Mucosa of gallbladder (tissue), 1 donor: ENCODE results near the gene PHEX. TPM values are rescaled to one million over a fixed set of nuclear protein-coding genes. Genes with fewer than 3 reads are reported as not detected.

Experiments used
- DNase-seq: peaks from one replicate; pipeline ENCODE4 v3.0.0-alpha.2; 2020; ENCODE audit warnings: low spot score
- total RNA-seq: library from RNA; stranded (reverse); gene quantifications from one replicate; pipeline ENCODE4 v1.2.1, GENCODE V29; 2021
- donor health status: DM: no; HTN: no; CAD: no.

PHEX gene
- total RNA-seq, 1 donor from 2014 or later = 1.1 TPM

DNA sequence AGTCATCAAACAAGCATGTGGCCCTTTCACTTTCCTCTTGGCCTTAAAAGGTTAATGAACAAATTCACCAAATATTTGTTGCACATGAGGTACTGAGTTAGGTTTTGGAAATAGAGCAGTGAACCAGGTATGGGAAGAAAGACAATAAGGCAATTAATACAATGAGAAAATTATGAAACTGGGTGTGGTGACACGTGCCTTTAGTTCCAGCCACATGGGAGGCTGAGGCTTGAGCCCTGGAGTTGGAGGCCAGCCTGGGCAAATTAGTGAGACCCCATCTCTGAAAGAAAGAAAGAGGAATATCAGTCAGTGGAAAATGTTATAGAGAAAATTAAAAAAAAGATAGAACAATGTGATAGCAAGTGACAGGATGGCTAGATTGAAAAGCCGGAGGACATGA, 8.1 kb downstream of the PHEX start:
- DNase-seq = no peak

DNA sequence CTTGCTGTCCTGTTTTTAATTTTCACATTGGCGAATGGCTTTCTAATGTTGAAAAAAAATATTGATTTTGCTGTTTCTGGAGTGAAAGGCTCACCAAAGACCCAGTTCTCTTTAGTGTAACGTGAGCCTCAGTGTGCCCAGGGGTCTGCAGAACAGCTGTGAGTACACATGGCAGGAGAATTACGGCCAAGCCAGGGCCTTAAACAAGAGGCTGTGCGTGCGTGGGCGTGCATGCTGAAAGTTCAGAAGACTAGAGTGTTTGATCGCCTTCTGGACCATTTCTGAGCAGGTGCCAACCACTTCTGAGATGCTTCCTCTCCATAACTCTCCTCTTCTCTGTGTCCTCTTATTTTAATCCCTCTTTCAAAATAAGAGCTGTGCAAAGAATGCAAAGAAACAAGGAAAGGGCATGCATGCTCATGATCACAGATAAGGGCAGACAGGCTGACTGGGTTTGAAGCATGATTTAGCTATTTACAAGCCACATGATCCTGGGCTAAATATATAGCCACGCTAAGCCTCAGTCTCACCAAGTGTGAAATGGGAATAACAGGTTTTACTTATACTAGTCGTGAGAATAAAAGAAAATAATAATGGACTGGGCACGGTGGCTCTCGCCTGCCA, 9.9 kb downstream of the PHEX start:
- DNase-seq = no peak

DNA sequence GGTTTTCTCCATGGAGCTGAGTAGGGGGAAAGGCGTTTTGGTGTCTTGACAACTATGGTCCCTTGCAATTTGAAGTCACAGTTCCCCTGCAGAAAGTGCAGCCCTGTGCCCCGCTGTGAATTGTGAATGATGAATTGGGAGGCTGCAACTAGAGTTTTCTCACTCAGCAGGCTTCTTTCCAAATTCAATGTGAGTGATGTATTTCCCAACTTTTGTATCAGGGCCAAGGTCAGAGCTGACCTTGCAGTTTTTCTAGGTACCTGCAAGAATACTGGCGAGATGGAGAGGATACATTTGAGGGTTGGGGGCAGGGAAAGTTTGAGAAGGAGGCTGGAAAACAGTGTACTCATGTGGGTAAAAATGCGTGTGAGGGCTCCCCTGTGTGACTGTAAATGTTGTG, 11.7 kb downstream of the PHEX start:
- no peak for DNase-seq

DNA sequence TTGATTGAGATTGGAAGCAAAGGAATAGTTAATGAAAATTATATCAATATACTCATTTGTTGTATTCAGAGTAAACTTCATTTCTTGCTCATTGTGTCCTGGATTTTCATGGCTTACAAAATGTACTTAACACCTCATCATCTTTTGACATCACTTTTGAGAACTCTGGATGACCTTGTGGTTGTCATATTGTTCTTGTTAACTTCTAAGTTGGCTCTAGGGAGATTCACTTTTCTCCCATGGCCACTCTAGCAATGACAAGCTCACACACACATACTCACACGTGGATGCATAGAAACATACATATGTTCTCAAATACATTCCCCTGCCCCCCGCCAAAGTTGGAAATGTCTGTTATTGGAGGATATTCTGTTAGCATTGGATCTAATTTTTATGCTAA, 15.3 kb downstream of the PHEX start:
- DNase-seq = no peak

DNA sequence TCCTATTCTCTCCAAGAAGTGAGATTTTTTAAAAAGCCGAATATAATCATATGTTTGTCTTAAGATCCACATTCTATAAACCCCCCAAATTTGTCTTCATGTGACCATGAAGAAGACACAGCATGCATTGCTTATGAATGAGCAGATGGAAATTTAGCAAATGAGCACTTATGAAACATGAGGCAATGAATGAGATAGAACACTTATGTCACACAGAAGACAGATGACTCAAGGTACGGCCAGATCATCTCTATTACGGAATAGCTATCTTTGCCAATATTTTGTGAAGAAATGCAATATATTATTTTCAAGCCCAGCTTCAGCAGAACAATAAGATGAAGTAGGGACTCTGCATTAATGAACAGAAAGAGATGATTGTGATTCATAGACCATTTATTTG, 21.4 kb downstream of the PHEX start:
- no peak for DNase-seq

DNA sequence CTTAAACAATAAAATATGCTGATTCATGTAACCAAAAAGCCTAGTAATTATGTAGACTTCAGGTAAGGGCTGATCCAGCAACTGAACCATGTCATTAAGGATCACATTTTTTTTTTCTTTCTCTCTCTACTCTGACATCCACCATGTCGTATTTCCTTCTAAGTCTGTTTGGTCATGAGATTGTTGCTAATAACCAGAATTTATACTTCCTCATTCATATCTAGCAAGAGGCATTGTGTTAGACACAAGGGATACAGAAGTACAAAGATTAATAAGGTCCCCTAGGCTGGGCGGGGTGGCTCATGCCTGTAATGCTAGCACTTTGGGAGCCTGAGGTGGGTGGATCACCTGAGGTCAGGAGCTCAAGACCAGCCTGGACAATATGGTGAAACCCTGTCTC, 24.1 kb downstream of the PHEX start:
- no peak for DNase-seq

DNA sequence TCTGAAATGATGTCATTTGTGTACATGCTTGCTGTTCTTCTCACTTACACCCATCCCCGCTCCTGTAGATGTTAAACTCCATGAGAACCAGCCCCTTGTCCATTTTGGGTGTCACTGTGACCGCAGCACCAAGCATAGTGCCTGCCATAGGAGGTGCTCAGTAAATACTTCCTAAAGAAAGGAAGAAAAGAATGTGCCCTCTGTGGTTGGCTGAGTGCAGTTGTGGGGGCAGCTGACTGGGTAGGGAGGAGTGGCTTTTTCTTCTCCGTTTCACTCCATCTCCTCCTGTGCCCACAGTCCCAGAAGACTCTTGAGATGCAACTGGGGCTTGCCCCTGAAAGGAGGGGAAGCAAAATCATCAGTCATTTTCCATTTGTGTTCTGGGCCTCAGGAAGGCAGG, 25.5 kb downstream of the PHEX start:
- DNase-seq = no peak

DNA sequence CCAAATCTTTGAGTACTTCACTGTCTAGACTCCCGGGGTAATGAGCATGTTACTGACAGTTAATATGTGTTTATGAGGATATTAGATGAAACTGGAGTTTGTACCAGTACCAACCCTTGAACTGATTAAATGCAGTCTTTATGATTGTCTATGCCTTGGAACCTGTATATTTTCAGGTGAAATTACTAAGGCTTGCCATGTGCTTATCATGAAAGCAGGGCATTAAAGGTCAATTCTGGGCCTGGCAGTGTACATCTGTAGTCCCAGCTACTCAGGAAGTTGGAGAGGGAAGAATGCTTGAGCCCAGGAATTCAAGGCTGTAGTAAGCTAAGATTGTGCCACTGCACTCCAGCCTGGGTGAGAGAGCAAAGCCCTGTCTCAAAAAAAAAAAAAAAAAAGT, 27.6 kb downstream of the PHEX start:
- DNase-seq = no peak

DNA sequence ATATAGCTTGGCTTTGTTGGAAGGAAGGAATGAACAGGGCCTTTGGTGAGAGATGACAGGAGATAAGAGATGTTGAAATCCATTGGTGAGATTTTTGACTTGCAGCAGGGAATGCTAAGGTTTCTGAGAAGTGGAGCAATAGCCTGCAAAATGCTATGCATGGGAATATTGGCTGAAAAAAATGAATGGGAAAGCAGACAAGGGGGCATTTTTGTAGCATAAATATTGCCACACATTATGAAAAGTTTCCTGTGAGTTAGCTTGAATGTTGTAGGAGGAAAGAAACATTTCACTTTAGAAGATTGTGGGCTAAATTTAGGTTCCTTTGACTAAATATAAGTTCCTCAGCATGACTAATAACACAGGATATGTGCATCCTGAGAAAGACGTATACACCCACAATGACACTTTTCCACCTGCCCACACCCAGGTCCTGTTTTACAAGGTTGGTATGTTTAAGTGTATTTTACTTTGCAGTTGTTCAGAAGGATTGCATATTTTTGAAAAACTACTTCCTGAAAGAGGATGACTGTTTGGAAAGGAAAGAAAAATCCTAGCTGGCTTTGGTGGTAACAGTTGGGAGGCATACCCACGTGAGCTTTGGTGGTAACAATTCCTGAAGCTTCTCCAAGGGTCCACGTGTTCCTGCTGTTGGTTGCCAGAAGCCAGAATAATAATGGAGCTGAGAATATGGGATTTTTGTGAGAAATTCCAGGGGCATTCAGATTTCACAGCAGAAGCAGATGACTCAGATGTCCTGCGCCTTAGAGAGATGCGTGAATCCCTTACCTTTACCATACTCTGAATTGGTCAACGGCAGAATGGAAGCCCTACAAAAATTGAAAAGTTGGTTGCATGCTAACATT, 28.5 kb downstream of the PHEX start:
- DNase-seq = no peak

DNA sequence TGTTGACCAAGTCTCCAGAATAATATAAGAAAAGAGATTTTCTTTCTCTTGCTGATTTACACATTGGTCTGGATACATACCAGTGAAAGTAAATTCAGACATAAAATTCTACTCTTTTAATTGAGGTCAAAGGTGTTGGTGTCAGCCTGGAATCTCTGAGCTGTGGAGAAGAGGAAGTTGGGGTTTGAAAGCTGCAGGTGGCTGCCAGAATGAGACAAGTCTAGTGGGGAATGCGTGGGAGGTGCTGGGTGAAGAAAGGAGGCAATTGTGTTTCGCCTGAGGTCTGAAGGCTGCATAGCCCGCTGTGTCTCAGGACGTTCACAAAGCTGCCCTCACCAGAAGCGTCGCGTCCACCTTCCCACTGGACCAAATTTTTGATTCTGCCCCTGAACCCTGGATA, 31.2 kb downstream of the PHEX start:
- DNase-seq = no peak

DNA sequence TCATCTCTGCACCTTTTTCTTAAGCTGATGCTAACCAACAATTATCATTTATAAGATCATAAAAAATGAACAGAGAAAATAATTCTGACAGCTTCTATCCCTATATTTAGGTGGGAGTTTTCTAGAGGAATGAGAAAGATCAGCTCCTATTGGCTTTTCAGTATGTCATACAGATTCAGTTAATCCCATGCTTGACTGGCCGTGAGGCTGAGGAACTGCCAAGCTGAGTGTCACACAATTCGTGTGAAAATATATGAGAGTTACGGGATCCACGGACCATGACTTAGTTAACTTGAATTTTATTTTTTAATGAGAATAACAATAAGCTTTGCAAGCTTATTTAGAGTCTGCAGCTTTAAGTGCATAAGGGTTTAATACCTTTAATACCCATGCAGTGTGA, 37.5 kb downstream of the PHEX start:
- DNase-seq = no peak

DNA sequence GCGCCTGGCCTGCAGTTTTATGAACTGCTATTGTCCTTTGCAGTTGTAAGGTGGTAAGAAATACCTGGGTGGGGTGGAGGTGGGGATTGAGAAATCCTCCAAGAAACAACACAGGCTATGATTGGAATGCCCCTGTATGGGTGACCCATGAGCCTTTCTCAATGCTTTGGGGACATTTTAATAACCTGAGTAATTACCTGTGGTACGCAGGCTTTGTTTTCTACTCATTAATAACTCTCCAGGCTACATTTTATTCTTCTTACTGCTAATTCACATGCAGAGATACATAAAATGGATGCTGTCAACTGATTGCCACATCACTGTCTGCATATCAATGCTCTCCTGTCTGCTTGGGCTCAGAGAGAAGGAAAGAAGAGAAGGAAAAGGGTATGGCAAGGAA, 41.8 kb downstream of the PHEX start:
- DNase-seq = no peak

DNA sequence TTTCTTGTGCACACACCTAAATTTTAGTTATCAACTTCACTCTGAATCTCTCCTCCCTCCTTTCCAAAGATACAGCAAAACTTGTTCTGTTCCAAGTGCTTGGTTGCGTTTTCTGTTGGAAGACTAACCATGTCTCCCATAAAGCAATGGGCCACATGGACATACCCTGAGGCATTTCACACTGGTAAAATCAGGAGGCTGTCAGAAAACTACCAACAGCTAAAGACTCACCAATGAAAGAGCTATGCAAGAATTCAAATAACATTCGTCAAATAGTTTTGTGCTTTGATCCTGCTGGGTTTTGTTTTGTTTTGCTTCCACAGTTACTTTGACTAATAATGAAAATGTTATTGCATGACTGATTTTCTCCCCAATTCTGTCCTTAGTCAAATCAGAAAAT, 46.0 kb downstream of the PHEX start:
- DNase-seq = no peak

DNA sequence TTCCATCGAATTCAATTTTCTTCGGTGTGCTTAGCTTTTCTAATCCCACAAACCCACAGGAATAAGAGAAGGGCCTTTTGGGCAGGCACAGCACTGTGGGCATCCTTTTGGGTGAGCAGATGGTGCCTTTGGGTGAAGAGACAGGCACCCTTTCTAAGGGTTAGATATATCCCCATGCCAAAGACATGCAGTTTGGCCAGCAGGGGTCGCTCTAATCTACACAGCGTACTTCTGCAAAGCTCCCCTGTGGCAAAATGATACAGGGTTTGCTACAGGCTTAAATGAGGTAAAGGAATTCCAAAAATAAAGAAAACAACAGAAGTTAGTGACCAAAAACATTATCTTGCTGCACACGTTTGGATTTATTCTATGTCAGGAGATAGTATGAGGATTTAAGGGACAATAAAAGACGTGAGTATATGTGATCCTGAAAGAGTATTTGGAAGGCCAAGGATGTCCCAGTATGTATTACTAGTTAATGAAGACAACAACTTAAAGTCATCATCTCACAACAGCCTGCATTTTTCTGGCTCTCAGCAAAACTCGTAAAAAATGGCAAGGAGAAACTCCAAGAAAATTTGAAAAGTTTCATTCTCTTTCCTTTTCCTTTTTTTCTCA, 49.5 kb downstream of the PHEX start:
- DNase-seq = peak; percentile 30

DNA sequence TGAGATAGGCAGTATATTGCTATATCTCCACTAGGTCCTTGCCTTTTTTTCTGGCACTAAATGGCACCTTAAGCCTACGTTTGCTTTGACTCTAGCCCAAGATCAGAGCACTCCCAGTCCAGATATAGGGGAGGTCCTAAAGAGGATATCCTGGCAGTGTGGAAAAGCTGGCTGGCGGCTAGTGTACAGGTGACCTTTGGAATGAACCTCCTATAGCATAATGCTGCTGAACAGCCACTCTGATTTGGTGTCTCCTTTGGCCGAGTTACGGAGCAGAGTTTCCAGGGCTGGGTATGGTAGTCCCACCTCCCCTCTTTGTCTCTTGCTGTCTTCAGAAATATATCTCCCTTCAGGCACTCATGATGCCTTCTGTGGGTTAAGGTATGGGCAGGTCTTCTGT, 53.9 kb downstream of the PHEX start:
- DNase-seq = no peak

DNA sequence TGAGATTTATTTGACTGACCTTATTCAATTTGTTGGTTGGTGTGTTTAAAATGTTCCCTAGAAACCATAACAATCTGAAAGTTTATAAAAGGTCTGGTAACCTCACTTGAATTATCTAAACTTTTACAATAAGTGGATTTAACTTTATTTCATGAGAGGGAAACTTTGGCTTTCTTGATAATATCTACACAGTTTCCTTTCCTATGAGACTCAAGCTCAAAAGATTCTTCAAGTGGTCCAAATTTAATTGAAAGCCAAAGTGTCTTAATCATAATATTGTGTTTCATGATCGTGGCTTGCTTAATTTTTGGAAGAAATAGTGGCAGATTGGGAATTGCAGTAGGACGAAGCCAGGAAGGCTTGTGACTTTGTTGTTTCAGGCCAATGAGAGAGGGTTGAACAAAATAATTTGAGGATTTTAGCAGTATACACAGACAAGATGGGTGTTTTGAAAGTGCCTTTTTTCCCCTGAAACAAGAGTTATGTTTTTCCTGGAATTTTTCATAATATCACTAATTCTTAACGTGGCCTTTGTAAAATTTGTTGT, 55.0 kb downstream of the PHEX start:
- DNase-seq = no peak

DNA sequence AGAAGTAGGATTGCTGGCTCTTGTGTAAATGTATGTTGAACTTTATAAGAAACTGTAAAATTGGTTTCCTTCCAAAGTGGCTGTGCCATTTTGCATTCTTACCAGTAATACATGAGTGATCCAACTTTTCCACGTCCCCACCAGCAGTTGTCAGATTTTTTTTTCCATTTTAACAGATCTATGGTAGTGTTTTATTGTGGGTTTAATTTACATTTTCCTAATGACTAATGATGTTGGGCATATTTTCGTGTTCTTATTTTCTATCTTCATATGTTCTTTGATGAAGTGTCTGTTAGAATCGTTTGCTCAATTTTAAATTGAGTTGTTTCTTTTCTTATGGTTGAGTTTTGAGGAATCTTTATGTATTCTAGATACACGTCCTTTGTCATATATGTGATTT, 56.2 kb downstream of the PHEX start:
- DNase-seq = no peak

DNA sequence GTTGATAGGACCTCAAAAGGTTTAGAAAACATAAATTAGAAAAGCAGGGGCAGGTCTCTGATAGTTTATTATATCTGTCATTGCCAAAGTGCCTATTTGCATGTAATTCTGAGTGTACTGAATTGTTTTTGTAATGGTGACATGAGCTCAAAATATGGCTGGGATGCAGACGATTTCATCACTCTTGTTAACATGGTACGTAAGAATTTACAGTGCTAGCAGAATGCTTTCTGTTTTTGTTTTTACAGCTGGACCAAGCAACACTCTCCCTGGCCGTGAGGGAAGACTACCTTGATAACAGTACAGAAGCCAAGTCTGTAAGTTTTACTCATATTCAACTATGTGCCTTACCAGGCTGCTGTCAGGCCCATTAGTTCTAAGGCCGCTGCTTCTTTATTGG, 58.1 kb downstream of the PHEX start:
- no peak for DNase-seq

DNA sequence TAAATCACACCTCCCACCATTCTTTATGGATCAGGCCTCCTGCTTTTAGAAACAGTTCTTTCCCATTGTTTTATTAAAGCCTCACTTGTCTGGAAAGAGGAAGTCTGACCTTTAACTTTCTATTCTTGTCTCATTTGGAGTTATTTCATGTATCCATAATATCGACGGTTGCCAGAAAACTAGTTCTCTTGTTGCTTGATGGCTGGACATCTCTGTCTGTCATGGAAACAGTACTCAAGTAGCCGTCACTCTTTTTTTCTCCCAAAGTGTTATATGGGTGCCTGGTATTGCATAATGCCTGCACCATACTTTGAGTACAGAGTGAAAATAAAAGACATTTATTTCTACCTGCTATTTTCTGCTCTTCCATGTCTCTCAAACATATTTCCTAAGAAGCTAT, 61.4 kb downstream of the PHEX start:
- no peak for DNase-seq

DNA sequence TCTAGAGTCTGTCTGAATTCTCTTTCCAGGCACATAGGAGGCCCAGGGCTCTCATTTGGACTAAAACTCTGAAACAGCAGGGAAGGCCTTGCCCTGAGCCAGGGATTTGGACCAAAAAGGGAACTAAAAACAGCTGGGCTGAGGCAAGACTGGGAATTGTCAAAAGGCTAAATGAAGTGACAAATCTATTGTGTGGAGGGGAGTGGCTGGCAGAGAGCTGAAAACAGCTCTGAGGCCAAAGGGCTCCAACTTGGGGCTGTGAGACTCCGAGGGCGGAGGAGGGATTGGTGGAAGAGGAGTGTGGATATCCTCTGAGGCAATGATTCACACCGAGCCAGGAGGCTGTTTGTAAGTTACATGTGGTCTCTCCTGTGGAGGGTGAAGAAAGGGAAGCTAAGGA, 63.2 kb downstream of the PHEX start:
- peak; percentile 15 for DNase-seq

DNA sequence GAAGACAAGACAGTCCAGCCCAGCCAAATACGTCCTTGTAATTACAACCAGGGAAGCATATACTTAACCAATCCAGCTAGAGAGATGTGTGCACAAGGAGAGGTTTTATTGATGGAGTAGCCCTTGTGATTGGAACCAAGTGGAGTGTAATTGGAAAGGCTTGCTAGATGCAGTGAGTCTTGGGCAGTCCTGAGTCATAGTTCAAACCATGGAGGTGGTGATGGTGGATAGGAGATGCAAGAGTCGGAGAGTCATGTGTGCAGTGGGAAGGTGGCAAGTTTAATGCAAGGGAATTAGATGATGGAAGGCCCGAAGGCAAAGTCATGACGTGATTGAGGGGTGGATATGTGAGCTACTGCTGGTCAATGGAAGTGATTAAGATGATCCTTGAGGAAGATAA, 63.7 kb downstream of the PHEX start:
- no peak for DNase-seq

DNA sequence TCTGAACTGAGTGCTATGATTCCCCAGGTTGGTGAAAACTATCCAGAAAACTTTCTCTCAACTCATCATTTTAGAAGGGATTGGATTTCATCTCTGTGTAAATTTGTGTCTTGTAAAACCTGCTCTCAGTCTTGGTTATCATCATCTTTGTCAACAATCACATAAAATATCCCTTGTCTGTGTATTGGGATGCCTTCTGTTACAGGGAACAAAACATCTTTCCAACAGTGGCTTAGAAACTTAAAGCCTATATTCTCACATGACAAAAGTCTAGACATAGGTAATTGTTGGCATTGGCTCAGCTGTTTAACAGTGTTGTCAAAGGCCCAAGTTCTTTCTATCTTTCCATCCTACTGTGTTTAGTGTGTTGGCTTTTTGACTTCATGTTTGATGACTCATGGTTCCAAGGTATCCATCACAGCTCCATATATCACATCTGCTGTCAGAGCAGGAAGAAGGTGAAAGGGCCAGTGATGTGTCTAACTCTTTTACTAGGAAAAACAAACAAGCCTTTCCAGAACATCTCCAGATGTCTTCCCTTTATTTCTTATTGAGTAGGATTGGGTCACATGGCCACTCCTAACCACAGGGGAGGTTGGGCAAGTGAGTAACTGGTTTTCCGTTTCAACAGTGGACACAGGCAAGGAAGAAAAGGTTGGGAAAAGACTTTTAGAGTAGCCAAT, 65.0 kb downstream of the PHEX start:
- DNase-seq = no peak
